GM12878 (cell line): ENCODE measurements around the gene ADAMTS17. TPM values are rescaled to one million over a fixed set of nuclear protein-coding genes. Genes with fewer than 3 reads are reported as not detected.

Source experiments
- ATAC-seq: fragments of 200-7000 bp; cut with Tn5 transposase; 3 replicates; pipeline ENCODE4 v1.9.1; 2020; ENCODE audit warnings: mild to moderate bottlenecking, moderate library complexity
- BruUV-seq: library from RNA; stranded (reverse); fragments of 400-500 nt; replicated peaks from 2 replicates; lab custom pipeline; 2021; lab: Mats Ljungman, UMichigan
- CTCF ChIA-PET: fragments of 300-600 bp; sonication (Branson Sonifier 250); formaldehyde crosslinking; extraction: SDS; loops from one replicate; lab custom pipeline; 2021; ENCODE audit warnings: inconsistent platforms; lab: Yijun Ruan, JAX
- POLR2A ChIA-PET: fragments of 350-600 bp; formaldehyde crosslinking; extraction: SDS; loops from one replicate; lab custom pipeline; 2021; ENCODE audit warnings: inconsistent platforms; lab: Charles Lee
- RAD21 ChIA-PET: fragments of 300-600 bp; sonication (Branson Sonifier 250); formaldehyde crosslinking; loops from one replicate; lab custom pipeline; 2023; ENCODE audit warnings: antibody characterized with exemption; ENCODE audit not compliant: unreplicated experiment; lab: Charles Lee
- SMC1A ChIA-PET: fragments of 300-600 bp; sonication (Branson Sonifier 250); formaldehyde crosslinking; loops from one replicate; lab custom pipeline; 2023; ENCODE audit not compliant: unreplicated experiment, uncharacterized antibody; lab: Charles Lee
- DNase-seq: peaks from one replicate; pipeline ENCODE4 v3.0.0-alpha.2; 2011; ENCODE audit warnings: low read depth, low spot score
- FAIRE-seq: peaks from 3 replicates; lab custom pipeline; 2011; peaks lifted over from hg19 to GRCh38; lab: Jason Lieb, UNC
- H2AFZ ChIP-seq: 2 replicates; pipeline ENCODE4 v1.6.0; 2011; ENCODE audit warnings: low read depth, low read length, control low read depth; ENCODE audit not compliant: control insufficient read depth
- H3K27ac ChIP-seq: 2 replicates; pipeline ENCODE4 v1.5.1; 2011; ENCODE audit warnings: control low read depth; ENCODE audit not compliant: control insufficient read depth, insufficient read depth
- H3K27me3 ChIP-seq, 2 experiments: replicated peaks in 1 of 2; 2 replicates each; pipeline versions ENCODE4 v1.6.0 to v1.6.1; 2011; ENCODE audit warnings: low read length in 1 of 2; ENCODE audit not compliant: control insufficient read depth in 2 of 2, insufficient read depth in 2 of 2
- H3K36me3 ChIP-seq, 2 experiments: 2 replicates each; pipeline ENCODE4 v1.5.1; 2011; ENCODE audit warnings: low read length in 1 of 2; ENCODE audit not compliant: control insufficient read depth in 2 of 2, insufficient read depth in 2 of 2
- H3K4me1 ChIP-seq: 2 replicates; pipeline ENCODE4 v1.6.1; 2011; ENCODE audit warnings: mild to moderate bottlenecking, low read length, moderate library complexity, mixed read lengths; ENCODE audit not compliant: control insufficient read depth, insufficient read depth
- H3K4me2 ChIP-seq: 2 replicates; pipeline ENCODE4 v1.6.0; 2011; ENCODE audit warnings: control low read depth; ENCODE audit not compliant: control insufficient read depth, insufficient read depth
- H3K4me3 ChIP-seq: fragments of 200-600 bp; sonication (generic); 2 replicates; pipeline ENCODE4 v1.5.1; 2016
- H3K79me2 ChIP-seq: 2 replicates; pipeline ENCODE4 v1.6.0; 2011; ENCODE audit warnings: low read length; ENCODE audit not compliant: control insufficient read depth, insufficient read depth
- H3K9ac ChIP-seq: 2 replicates; pipeline ENCODE4 v1.8.0; 2011; ENCODE audit warnings: low read length, control low read depth, mixed read lengths; ENCODE audit not compliant: control insufficient read depth, insufficient read depth
- H3K9me3 ChIP-seq: replicated peaks from 3 replicates; pipeline ENCODE4 v1.5.1; 2011; ENCODE audit warnings: mild to moderate bottlenecking, low read length; ENCODE audit not compliant: control insufficient read depth, insufficient read depth
- H4K20me1 ChIP-seq: 2 replicates; pipeline ENCODE4 v1.6.0; 2011; ENCODE audit not compliant: control insufficient read depth, insufficient read depth
- ELK1 ChIP-seq: IDR thresholded peaks from 2 replicates; pipeline ENCODE4 v1.6.1; 2012; ENCODE audit warnings: low read depth, low read length, improper control_type of control experiment
- HDAC6 ChIP-seq: fragments of 200-600 bp; sonication (generic); IDR thresholded peaks from one replicate; pipeline ENCODE4 v1.8.0; 2017; ENCODE audit warnings: antibody characterized with exemption; ENCODE audit not compliant: unreplicated experiment
- KDM1A ChIP-seq: fragments of 200-600 bp; sonication (generic); IDR thresholded peaks from 2 replicates; pipeline ENCODE4 v1.6.1; 2016; ENCODE audit warnings: borderline replicate concordance
- KLF5 ChIP-seq: fragments of 450-650 bp; IDR thresholded peaks from 2 replicates; pipeline ENCODE4 v1.6.1; 2014; ENCODE audit warnings: mild to moderate bottlenecking; ENCODE audit not compliant: partially characterized antibody
- MEF2A ChIP-seq: IDR thresholded peaks from 2 replicates; pipeline ENCODE4 v1.6.1; 2011; ENCODE audit warnings: low read depth, mild to moderate bottlenecking, low read length, moderate library complexity; ENCODE audit not compliant: insufficient read depth
- NFXL1 ChIP-seq: fragments of 450-650 bp; IDR thresholded peaks from 2 replicates; pipeline ENCODE4 v1.6.1; 2017; ENCODE audit warnings: antibody characterized with exemption, mild to moderate bottlenecking, borderline replicate concordance
- NFYB ChIP-seq: IDR thresholded peaks from 2 replicates; pipeline ENCODE4 v1.6.1; 2011; ENCODE audit warnings: low read depth, mild to moderate bottlenecking, low read length, improper control_type of control experiment, moderate library complexity; ENCODE audit not compliant: insufficient read depth
- PML ChIP-seq: IDR thresholded peaks from 2 replicates; pipeline ENCODE4 v1.6.1; 2012; ENCODE audit warnings: low read length, inconsistent platforms
- POLR2AphosphoS2 ChIP-seq: IDR thresholded peaks from 2 replicates; pipeline ENCODE4 v1.6.1; 2011; ENCODE audit warnings: low read depth, mild to moderate bottlenecking, low read length, improper control_type of control experiment, moderate library complexity
- RB1 ChIP-seq: fragments of 450-650 bp; formaldehyde crosslinking; IDR thresholded peaks from 2 replicates; pipeline ENCODE4 v1.6.1; 2017; ENCODE audit warnings: mild to moderate bottlenecking, borderline replicate concordance
- RUNX3 ChIP-seq: IDR thresholded peaks from 2 replicates; pipeline ENCODE4 v1.6.1; 2012; ENCODE audit warnings: low read length, inconsistent platforms
- SMC3 ChIP-seq: IDR thresholded peaks from 2 replicates; pipeline ENCODE4 v1.6.1; 2011; ENCODE audit warnings: low read length, improper control_type of control experiment, borderline replicate concordance
- SREBF2 ChIP-seq: IDR thresholded peaks from 2 replicates; pipeline ENCODE4 v1.6.1; 2012; ENCODE audit warnings: mild to moderate bottlenecking, low read length
- WRNIP1 ChIP-seq: IDR thresholded peaks from 2 replicates; pipeline ENCODE4 v1.6.1; 2011; ENCODE audit warnings: low read depth, low read length, improper control_type of control experiment, borderline replicate concordance
- ZSCAN29 ChIP-seq: fragments of 450-650 bp; IDR thresholded peaks from 2 replicates; pipeline ENCODE4 v1.6.1; 2017; ENCODE audit warnings: mild to moderate bottlenecking, moderate library complexity
- WGBS: methylation state at CpG from one replicate; pipeline ENCODE4 v1.1.6; 2016; ENCODE audit warnings: low lambda C conversion rate; ENCODE audit not compliant: insufficient replicate concordance, insufficient coverage; ENCODE audit errors: missing lambda C conversion rate; 5-methylcytosine and 5-hydroxymethylcytosine counted together
- in situ Hi-C: fragments of 300-500 bp; cut with MboI; formaldehyde crosslinking; loops from 9 replicates; pipeline ENCODE4 v1.14.3; 2018; ENCODE audit warnings: mixed read lengths
- intact Hi-C: fragments of 100-400 bp; cut with micrococcal nuclease; formaldehyde crosslinking; loops from one replicate; pipeline ENCODE4 v1.14.2; 2022; ENCODE audit not compliant: unreplicated experiment
- polyA plus RNA-seq, 11 experiments: library from polyadenylated mRNA; depleted of rRNA in 4 of 11; unstranded in 6 of 11; stranded (reverse) in 5 of 11; fragments of >200 nt; fragmentation: Nextera tagmentation in 4 of 11; fragmentation: Illumina TruSeq in 1 of 11; extraction: Ambion mirVana in 4 of 11; extraction: Trizol in 1 of 11; gene quantifications; 1 replicate in 1 of 11; 2 replicates in 10 of 11; pipeline versions ENCODE4 v1.2.1 to v1.2.3, GENCODE V29; 2011 to 2016; ENCODE audit warnings: inconsistent platforms in 2 of 11, missing spikeins in 2 of 11, low read depth in 1 of 11
- total RNA-seq, 4 experiments: library from RNA; depleted of rRNA in 3 of 4; stranded (reverse); fragments of >200 nt in 3 of 4; fragmentation: Illumina TruSeq in 1 of 4; extraction: Trizol in 1 of 4; gene quantifications; 2 replicates each; pipeline versions ENCODE4 v1.2.1 to v1.2.3, GENCODE V29; 2013 to 2021
- TF ChIP-seq, protein P1 (sequence below): fragments of 450-650 bp; formaldehyde crosslinking; IDR thresholded peaks from 2 replicates; pipeline ENCODE4 v1.5.0; 2022; ENCODE audit warnings: mild to moderate bottlenecking, missing genetic modification characterization
- TF ChIP-seq, protein P2 (sequence below): IDR thresholded peaks from 2 replicates; pipeline ENCODE4 v1.6.1; 2012; ENCODE audit warnings: improper control_type of control experiment, low read depth, low read length; ENCODE audit not compliant: insufficient replicate concordance

Gene ADAMTS17
- total and polyA plus RNA-seq, 10 of the 15 experiments (the other 5 are each of a cell fraction or from before 2014, with no cell fraction given), result 0.04 to 0.50 (median 0.10) TPM; not detected in 4

DNA sequence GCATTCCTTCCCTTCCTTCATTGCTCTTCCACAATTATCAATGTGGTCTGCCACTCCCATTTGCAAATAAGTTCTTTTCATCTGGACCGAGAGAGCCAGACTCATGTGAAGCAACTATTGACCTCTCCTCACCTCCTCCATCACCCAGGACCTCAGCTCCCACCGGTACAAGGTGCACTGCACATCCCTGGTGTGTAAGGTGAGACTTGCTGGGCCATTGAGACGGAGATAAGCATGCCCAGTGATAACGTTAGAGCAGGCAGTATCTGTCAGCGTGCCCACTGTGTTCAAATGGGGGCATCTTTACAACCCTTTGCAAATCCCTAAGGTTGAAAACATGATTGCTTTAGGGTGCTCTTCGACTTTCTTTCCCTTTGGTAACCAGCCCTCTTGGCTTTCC, 154.8 kb downstream of the ADAMTS17 start:
- FAIRE-seq, result no peak

More for the DNA sequence above, 154.8 kb downstream of the ADAMTS17 start:
- H3K9me3 ChIP-seq, result no peaks in the 10 kb centered on the region; the same call in 2 of the 3 replicates
- H4K20me1 ChIP-seq, result no peaks in the 10 kb centered on the region
- H3K4me1 ChIP-seq, result peaks cover 3% of the 10 kb centered on the region
- ChIA-PET RAD21 (no interaction called here), CTCF (no interaction called here), POLR2A (no interaction called here), SMC1A (no interaction called here)
- no peak overlapping the region for H2AFZ ChIP-seq
- no peak for ATAC-seq
- no TSS peak for BruUV-seq
- H3K4me2 ChIP-seq, result no peak overlapping the region
- no peaks in the 10 kb centered on the region for H3K79me2 ChIP-seq
- in situ Hi-C loops, result no loop called here
- no peak overlapping the region for H3K27ac ChIP-seq
- no peak for DNase-seq
- no peak overlapping the region for H3K9ac ChIP-seq
- intact Hi-C loops, result no loop called here
- 36% methylated on average over 6 of the region's 6 CpGs for WGBS
- H3K27me3 ChIP-seq, result no peaks in the 10 kb centered on the region
- TF ChIP-seq MEF2A (no peak), POLR2AphosphoS2 (no peak), SMC3 (no peak), NFXL1 (no peak), SREBF2 (no peak), ELK1 (no peak), NFYB (no peak), KLF5 (no peak), ZSCAN29 (no peak), PML (no peak), RB1 (no peak), RUNX3 (no peak), WRNIP1 (no peak), KDM1A (no peak), HDAC6 (no peak)
- TF ChIP-seq, protein P1, sequence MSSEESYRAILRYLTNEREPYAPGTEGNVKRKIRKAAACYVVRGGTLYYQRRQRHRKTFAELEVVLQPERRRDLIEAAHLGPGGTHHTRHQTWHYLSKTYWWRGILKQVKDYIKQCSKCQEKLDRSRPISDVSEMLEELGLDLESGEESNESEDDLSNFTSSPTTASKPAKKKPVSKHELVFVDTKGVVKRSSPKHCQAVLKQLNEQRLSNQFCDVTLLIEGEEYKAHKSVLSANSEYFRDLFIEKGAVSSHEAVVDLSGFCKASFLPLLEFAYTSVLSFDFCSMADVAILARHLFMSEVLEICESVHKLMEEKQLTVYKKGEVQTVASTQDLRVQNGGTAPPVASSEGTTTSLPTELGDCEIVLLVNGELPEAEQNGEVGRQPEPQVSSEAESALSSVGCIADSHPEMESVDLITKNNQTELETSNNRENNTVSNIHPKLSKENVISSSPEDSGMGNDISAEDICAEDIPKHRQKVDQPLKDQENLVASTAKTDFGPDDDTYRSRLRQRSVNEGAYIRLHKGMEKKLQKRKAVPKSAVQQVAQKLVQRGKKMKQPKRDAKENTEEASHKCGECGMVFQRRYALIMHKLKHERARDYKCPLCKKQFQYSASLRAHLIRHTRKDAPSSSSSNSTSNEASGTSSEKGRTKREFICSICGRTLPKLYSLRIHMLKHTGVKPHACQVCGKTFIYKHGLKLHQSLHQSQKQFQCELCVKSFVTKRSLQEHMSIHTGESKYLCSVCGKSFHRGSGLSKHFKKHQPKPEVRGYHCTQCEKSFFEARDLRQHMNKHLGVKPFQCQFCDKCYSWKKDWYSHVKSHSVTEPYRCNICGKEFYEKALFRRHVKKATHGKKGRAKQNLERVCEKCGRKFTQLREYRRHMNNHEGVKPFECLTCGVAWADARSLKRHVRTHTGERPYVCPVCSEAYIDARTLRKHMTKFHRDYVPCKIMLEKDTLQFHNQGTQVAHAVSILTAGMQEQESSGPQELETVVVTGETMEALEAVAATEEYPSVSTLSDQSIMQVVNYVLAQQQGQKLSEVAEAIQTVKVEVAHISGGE (CRISPR knock-in tag), result no peak
- TF ChIP-seq, protein P2, sequence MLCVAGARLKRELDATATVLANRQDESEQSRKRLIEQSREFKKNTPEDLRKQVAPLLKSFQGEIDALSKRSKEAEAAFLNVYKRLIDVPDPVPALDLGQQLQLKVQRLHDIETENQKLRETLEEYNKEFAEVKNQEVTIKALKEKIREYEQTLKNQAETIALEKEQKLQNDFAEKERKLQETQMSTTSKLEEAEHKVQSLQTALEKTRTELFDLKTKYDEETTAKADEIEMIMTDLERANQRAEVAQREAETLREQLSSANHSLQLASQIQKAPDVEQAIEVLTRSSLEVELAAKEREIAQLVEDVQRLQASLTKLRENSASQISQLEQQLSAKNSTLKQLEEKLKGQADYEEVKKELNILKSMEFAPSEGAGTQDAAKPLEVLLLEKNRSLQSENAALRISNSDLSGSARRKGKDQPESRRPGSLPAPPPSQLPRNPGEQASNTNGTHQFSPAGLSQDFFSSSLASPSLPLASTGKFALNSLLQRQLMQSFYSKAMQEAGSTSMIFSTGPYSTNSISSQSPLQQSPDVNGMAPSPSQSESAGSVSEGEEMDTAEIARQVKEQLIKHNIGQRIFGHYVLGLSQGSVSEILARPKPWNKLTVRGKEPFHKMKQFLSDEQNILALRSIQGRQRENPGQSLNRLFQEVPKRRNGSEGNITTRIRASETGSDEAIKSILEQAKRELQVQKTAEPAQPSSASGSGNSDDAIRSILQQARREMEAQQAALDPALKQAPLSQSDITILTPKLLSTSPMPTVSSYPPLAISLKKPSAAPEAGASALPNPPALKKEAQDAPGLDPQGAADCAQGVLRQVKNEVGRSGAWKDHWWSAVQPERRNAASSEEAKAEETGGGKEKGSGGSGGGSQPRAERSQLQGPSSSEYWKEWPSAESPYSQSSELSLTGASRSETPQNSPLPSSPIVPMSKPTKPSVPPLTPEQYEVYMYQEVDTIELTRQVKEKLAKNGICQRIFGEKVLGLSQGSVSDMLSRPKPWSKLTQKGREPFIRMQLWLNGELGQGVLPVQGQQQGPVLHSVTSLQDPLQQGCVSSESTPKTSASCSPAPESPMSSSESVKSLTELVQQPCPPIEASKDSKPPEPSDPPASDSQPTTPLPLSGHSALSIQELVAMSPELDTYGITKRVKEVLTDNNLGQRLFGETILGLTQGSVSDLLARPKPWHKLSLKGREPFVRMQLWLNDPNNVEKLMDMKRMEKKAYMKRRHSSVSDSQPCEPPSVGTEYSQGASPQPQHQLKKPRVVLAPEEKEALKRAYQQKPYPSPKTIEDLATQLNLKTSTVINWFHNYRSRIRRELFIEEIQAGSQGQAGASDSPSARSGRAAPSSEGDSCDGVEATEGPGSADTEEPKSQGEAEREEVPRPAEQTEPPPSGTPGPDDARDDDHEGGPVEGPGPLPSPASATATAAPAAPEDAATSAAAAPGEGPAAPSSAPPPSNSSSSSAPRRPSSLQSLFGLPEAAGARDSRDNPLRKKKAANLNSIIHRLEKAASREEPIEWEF, result no peak
- H3K36me3 ChIP-seq, result no peaks in the 10 kb centered on the region
- no peak overlapping the region for H3K4me3 ChIP-seq
